Right lobe of liver (tissue), 6 donors: ENCODE results near the gene MCTP1. TPM values are rescaled to one million over a fixed set of nuclear protein-coding genes. Genes with fewer than 3 reads are reported as not detected.

ENCODE experiments used
- ATAC-seq, 4 donors: fragments of 200-7000 bp; cut with Tn5 transposase; one replicate each; pipeline ENCODE4 v1.9.1; 2020; ENCODE audit warnings: mild to moderate bottlenecking in 4 of 4, moderate library complexity in 4 of 4
- DNase-seq, 3 donors: peaks; one replicate each; pipeline ENCODE4 v3.0.0-alpha.2; 2020
- H3K27ac ChIP-seq, 3 donors: fragments of 200-600 bp; one replicate each; pipeline ENCODE4 v1.8.0; 2022
- H3K27me3 ChIP-seq, 2 donors: fragments of 200-600 bp; one replicate each; pipeline ENCODE4 v1.8.0; 2022
- H3K36me3 ChIP-seq, 4 donors: fragments of 200-600 bp; sonication (generic) in 1 of 4; one replicate each; pipeline versions ENCODE4 v1.5.1 to v1.8.0; 2017 to 2022; ENCODE audit warnings: control low read depth in 1 of 4
- H3K4me1 ChIP-seq, 4 donors: fragments of 200-600 bp; sonication (generic) in 1 of 4; one replicate each; pipeline versions ENCODE4 v1.5.1 to v1.8.0; 2017 to 2022; ENCODE audit warnings: control low read depth in 1 of 4
- H3K4me3 ChIP-seq, 3 donors: fragments of 200-600 bp; one replicate each; pipeline ENCODE4 v1.8.0; 2022
- H3K9me3 ChIP-seq, 4 donors: fragments of 200-600 bp; sonication (generic) in 1 of 4; one replicate each; pipeline versions ENCODE4 v1.5.1 to v1.8.0; 2017 to 2022; ENCODE audit warnings: control low read depth in 1 of 4
- POLR2A ChIP-seq: fragments of 450-650 bp; IDR thresholded peaks from one replicate; pipeline ENCODE4 v1.6.1; 2017; ENCODE audit warnings: antibody characterized with exemption, mild to moderate bottlenecking
- WGBS: methylation state at CpG from one replicate; pipeline ENCODE4 v1.1.6; 2018; ENCODE audit warnings: low coverage, low lambda C conversion rate; ENCODE audit not compliant: insufficient coverage; ENCODE audit errors: missing lambda C conversion rate; 5-methylcytosine and 5-hydroxymethylcytosine counted together
- intact Hi-C, 2 donors: fragments of 100-400 bp; cut with DNase I; formaldehyde crosslinking; loops; one replicate each; pipeline versions ENCODE4 v1.11.2 to v1.14.1; 2022
- total RNA-seq, 6 experiments: library from RNA; depleted of rRNA in 2 of 6; stranded (reverse); fragments of >200 nt in 2 of 6; fragmentation: NEBNext Ultra II Directional in 3 of 6; extraction: Animal tissue kit (Norgen Biotek cat#: 25700) in 3 of 6; gene quantifications; one replicate each; pipeline versions ENCODE4 v1.1.0 to v1.2.4, GENCODE V29; 2016 to 2023
- TF ChIP-seq, protein P1 (sequence below), 4 donors: fragments of 200-600 bp in 3 of 4; fragments of 450-650 bp in 1 of 4; IDR thresholded peaks; one replicate each; pipeline versions ENCODE4 v1.5.1 to v1.8.0; 2016 to 2022; ENCODE audit warnings: antibody characterized with exemption in 4 of 4, mild to moderate bottlenecking in 2 of 4
- donor health status: DM: no; HTN: yes; CAD: no.
- donor health status: DM: no; HTN: no; CAD: no.
- donor health status: DM: no; HTN: no; CAD: no.
- donor health status: DM: no; HTN: yes; CAD: no.
- donor health status: DM: no; HTN: yes; CAD: no.

The MCTP1 gene
- total RNA-seq, 6 experiments from 2014 or later: 1.2 to 5.9 (median 3.5) TPM

DNA sequence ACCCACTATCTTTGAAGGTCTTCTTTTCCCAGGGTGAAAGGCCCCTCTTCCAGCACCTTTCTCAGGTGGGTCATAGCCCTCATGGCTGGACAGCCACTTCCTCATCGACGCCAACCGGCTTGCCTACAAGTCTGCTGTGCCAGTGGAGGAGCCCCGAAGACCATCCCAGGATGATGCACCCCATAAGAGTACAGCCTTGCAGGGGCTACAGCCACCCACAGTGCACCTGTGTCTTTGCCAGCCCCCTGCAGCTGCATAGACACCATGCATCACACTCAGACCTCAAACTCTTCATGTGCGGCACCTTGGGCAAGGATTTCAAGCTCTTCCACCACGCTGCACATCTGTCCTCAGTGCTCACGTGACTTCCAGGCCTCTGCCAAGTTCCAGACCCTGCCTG is 493.1 kb downstream of the MCTP1 start:
- TF ChIP-seq, protein P1, sequence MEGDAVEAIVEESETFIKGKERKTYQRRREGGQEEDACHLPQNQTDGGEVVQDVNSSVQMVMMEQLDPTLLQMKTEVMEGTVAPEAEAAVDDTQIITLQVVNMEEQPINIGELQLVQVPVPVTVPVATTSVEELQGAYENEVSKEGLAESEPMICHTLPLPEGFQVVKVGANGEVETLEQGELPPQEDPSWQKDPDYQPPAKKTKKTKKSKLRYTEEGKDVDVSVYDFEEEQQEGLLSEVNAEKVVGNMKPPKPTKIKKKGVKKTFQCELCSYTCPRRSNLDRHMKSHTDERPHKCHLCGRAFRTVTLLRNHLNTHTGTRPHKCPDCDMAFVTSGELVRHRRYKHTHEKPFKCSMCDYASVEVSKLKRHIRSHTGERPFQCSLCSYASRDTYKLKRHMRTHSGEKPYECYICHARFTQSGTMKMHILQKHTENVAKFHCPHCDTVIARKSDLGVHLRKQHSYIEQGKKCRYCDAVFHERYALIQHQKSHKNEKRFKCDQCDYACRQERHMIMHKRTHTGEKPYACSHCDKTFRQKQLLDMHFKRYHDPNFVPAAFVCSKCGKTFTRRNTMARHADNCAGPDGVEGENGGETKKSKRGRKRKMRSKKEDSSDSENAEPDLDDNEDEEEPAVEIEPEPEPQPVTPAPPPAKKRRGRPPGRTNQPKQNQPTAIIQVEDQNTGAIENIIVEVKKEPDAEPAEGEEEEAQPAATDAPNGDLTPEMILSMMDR (IDR thresholded peaks at IDR 0.05): no peak
- no peak for TF ChIP-seq POLR2A
- intact Hi-C loops: no loop called here
- H3K36me3 ChIP-seq: no peaks in the 10 kb centered on the region
- no peaks in the 10 kb centered on the region for H3K27me3 ChIP-seq
- H3K4me3 ChIP-seq: no peak overlapping the region
- ATAC-seq (peak in 1 of 4 donors; percentile 20), DNase-seq (peak in 1 of 3 donors; percentile 10)
- no peaks in the 10 kb centered on the region for H3K4me1 ChIP-seq
- 44% methylated on average over 3 of the region's 7 CpGs for WGBS
- H3K9me3 ChIP-seq: no peaks in the 10 kb centered on the region
- no peak overlapping the region for H3K27ac ChIP-seq

DNA sequence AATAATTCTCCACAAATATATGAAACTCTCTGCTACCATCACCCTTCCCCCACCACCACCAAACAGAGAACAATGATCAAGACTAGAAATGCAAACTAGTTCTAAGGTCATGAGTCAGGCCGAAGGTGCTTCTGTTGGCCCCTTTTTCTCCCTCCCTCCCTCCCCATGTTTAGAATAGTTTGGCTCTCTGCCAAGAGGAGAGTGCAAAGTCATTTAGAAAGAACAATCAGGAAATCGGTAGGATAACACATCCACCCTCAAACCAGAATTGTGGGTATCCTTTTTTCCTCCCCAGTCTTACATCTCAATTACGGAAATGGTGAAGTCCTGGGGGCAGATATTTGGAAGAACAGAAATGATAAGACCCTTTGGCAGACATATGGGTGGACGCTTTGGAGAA is 496.4 kb downstream of the MCTP1 start:
- Histone ChIP-seq H3K9me3 (no peaks in the 10 kb centered on the region), H3K36me3 (no peaks in the 10 kb centered on the region), H3K27ac (no peak overlapping the region), H3K4me3 (no peak overlapping the region), H3K4me1 (no peaks in the 10 kb centered on the region), H3K27me3 (no peaks in the 10 kb centered on the region)
- WGBS: 66% methylated on average over 4 of the region's 4 CpGs
- ATAC-seq (no peak), DNase-seq (no peak)
- intact Hi-C loops: no loop called here
- no peak for TF ChIP-seq POLR2A
- TF ChIP-seq, protein P1 (IDR thresholded peaks at IDR 0.05): no peak

DNA sequence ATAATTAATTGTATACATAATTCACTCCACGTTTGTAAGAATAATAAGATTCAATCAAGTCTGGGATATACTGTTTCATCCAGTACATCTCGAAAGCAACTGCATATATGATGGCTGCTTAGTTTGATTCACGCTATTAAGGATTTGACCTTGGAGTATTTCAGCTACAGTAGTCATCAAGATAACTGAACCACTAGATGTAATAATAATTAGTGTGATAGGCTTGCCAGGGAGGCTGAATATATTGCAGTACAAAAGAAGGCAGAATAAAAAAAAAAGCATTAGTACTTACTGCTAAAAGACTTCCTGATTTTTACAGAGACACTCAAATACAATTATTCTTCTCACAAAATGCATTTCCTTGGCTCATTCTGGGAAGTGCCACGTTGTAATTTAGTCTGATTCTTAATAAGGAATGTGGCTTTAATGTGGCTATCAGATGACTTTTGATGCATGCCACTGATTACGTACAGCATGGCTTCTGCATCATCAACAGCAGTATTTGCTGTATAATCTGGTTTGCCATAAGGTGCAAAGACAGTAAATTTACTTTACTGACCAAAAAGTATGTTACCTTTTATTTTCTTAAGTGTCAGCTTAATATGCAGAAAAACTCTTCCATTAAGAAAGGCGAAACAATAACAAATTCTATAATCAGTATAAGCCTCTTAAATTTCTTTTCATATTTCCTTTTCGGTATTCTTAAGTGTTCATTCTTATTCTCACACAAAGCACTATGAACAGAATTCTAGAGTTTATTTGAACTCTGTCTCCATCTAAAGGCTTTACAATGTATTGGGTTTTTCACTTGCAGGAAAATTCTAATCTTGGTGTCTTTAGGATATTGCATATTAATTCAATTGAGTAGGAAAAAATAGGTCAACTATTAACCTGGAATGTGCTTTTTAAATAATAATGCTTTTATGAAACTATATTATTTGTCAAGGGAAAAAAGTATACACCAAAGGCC is 500.1 kb downstream of the MCTP1 start:
- no peak overlapping the region for H3K27ac ChIP-seq
- H3K27me3 ChIP-seq: no peaks in the 10 kb centered on the region
- H3K4me3 ChIP-seq: no peak overlapping the region
- no peak for ATAC-seq
- H3K9me3 ChIP-seq: no peaks in the 10 kb centered on the region
- no peak for DNase-seq
- H3K4me1 ChIP-seq: no peaks in the 10 kb centered on the region
- WGBS: 42% methylated on average over 7 of the region's 7 CpGs
- intact Hi-C loops: no loop called here
- TF ChIP-seq, protein P1 (IDR thresholded peaks at IDR 0.05): no peak
- no peak for TF ChIP-seq POLR2A
- no peaks in the 10 kb centered on the region for H3K36me3 ChIP-seq

DNA sequence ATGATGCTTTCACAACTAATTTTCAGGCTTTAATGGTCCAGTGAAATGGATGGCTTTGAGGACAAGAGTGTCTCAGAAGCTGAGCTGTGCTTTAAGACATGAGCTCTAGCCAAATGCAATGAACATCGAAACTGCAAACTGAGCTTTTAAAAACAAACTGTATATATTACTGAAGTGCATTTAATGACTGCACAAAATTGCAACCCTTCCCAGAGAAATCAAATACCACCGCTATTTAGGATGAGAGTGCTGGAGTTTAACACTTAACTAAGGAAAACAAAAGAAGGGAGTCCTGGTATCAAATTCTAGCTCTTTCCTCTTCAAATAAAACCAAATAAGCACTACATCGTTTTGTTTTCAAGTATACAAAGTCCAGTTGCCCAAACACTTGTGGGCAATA is 502.5 kb downstream of the MCTP1 start:
- no peaks in the 10 kb centered on the region for H3K36me3 ChIP-seq
- H3K27ac ChIP-seq: no peak overlapping the region
- no peak overlapping the region for H3K4me3 ChIP-seq
- intact Hi-C loops: no loop called here
- WGBS: 50% methylated on average over 3 of the region's 3 CpGs
- DNase-seq (no peak), ATAC-seq (no peak)
- H3K4me1 ChIP-seq: no peaks in the 10 kb centered on the region
- H3K9me3 ChIP-seq: no peaks in the 10 kb centered on the region
- H3K27me3 ChIP-seq: no peaks in the 10 kb centered on the region
- TF ChIP-seq, protein P1 (IDR thresholded peaks at IDR 0.05): no peak
- TF ChIP-seq POLR2A: no peak
